Measurements from ENCODE around the gene DUT.

The DUT gene

GRCh38 chr15:48383031-48383430, 51.8 kb downstream of the DUT start:
- WGBS, 2 experiments = 93 to 96% methylated on average over 2 of the region's 2 CpGs
- no peak overlapping the region for H3K4me3 ChIP-seq (ENCODE audit: insufficient read depth, low read depth, low read length)
- H3K27me3 ChIP-seq (ENCODE audit: control insufficient read depth, insufficient read depth, low read length, poor library complexity, severe bottlenecking) = no peaks in the 10 kb centered on the region
- no peak overlapping the region for H3K27ac ChIP-seq (ENCODE audit: insufficient read depth, low read depth, low read length, poor library complexity, severe bottlenecking)
- no peaks in the 10 kb centered on the region for H3K4me1 ChIP-seq (ENCODE audit: control insufficient read depth, insufficient read depth, low read length)
- H3K9me3 ChIP-seq (ENCODE audit: control insufficient read depth, low read length) = no peaks in the 10 kb centered on the region
- no peaks in the 10 kb centered on the region for H3K36me3 ChIP-seq (ENCODE audit: control insufficient read depth, insufficient read depth, low read length)

GRCh38 chr15:48384616-48385015, 53.4 kb downstream of the DUT start:
- Histone ChIP-seq H3K9me3 (ENCODE audit: control insufficient read depth, low read length) (no peaks in the 10 kb centered on the region), H3K36me3 (ENCODE audit: control insufficient read depth, insufficient read depth, low read length) (no peaks in the 10 kb centered on the region), H3K27ac (ENCODE audit: insufficient read depth, low read depth, low read length, poor library complexity, severe bottlenecking) (no peak overlapping the region), H3K27me3 (ENCODE audit: control insufficient read depth, insufficient read depth, low read length, poor library complexity, severe bottlenecking) (no peaks in the 10 kb centered on the region), H3K4me3 (ENCODE audit: insufficient read depth, low read depth, low read length) (no peak overlapping the region), H3K4me1 (ENCODE audit: control insufficient read depth, insufficient read depth, low read length) (no peaks in the 10 kb centered on the region)
- 94% methylated on average over 3 of the region's 3 CpGs for WGBS, 2 experiments

- H3K9me3 ChIP-seq (ENCODE audit: control insufficient read depth, low read length) = no peaks in the 10 kb centered on the region
- H3K4me3 ChIP-seq (ENCODE audit: insufficient read depth, low read depth, low read length) = no peak overlapping the region
- no peak overlapping the region for H3K27ac ChIP-seq (ENCODE audit: insufficient read depth, low read depth, low read length, poor library complexity, severe bottlenecking)
- H3K4me1 ChIP-seq (ENCODE audit: control insufficient read depth, insufficient read depth, low read length) = no peaks in the 10 kb centered on the region
- H3K27me3 ChIP-seq (ENCODE audit: control insufficient read depth, insufficient read depth, low read length, poor library complexity, severe bottlenecking) = no peaks in the 10 kb centered on the region
- WGBS, 2 experiments = 87 to 98% methylated on average over 2 to 4 of the region's 4 CpGs
- H3K36me3 ChIP-seq (ENCODE audit: control insufficient read depth, insufficient read depth, low read length) = no peaks in the 10 kb centered on the region
Measured at GRCh38 chr15:48385031-48385830, 54.0 kb downstream of the DUT start.

- Histone ChIP-seq H3K36me3 (ENCODE audit: control insufficient read depth, insufficient read depth, low read length) (no peaks in the 10 kb centered on the region), H3K9me3 (ENCODE audit: control insufficient read depth, low read length) (no peaks in the 10 kb centered on the region), H3K4me1 (ENCODE audit: control insufficient read depth, insufficient read depth, low read length) (no peaks in the 10 kb centered on the region), H3K27ac (ENCODE audit: insufficient read depth, low read depth, low read length, poor library complexity, severe bottlenecking) (no peak overlapping the region), H3K27me3 (ENCODE audit: control insufficient read depth, insufficient read depth, low read length, poor library complexity, severe bottlenecking) (no peaks in the 10 kb centered on the region), H3K4me3 (ENCODE audit: insufficient read depth, low read depth, low read length) (no peak overlapping the region)
- WGBS, 2 experiments = 92 to 95% methylated on average over 4 of the region's 4 CpGs
Measured at GRCh38 chr15:48388016-48388851, 57.0 kb downstream of the DUT start.

- Histone ChIP-seq H3K27ac (ENCODE audit: insufficient read depth, low read depth, low read length, poor library complexity, severe bottlenecking) (no peak overlapping the region), H3K4me1 (ENCODE audit: control insufficient read depth, insufficient read depth, low read length) (no peaks in the 10 kb centered on the region), H3K9me3 (ENCODE audit: control insufficient read depth, low read length) (no peaks in the 10 kb centered on the region), H3K27me3 (ENCODE audit: control insufficient read depth, insufficient read depth, low read length, poor library complexity, severe bottlenecking) (no peaks in the 10 kb centered on the region), H3K4me3 (ENCODE audit: insufficient read depth, low read depth, low read length) (no peak overlapping the region), H3K36me3 (ENCODE audit: control insufficient read depth, insufficient read depth, low read length) (no peaks in the 10 kb centered on the region)
- WGBS, 2 experiments = 89 to 100% methylated on average over 1 of the region's 1 CpG
Measured at GRCh38 chr15:48388910-48389309, 57.7 kb downstream of the DUT start.

- Histone ChIP-seq H3K4me3 (ENCODE audit: insufficient read depth, low read depth, low read length) (no peak overlapping the region), H3K9me3 (ENCODE audit: control insufficient read depth, low read length) (no peaks in the 10 kb centered on the region), H3K27ac (ENCODE audit: insufficient read depth, low read depth, low read length, poor library complexity, severe bottlenecking) (no peak overlapping the region), H3K4me1 (ENCODE audit: control insufficient read depth, insufficient read depth, low read length) (no peaks in the 10 kb centered on the region), H3K27me3 (ENCODE audit: control insufficient read depth, insufficient read depth, low read length, poor library complexity, severe bottlenecking) (no peaks in the 10 kb centered on the region), H3K36me3 (ENCODE audit: control insufficient read depth, insufficient read depth, low read length) (no peaks in the 10 kb centered on the region)
- 85 to 89% methylated on average over 3 of the region's 3 CpGs for WGBS, 2 experiments
Measured at GRCh38 chr15:48389691-48390143, 58.5 kb downstream of the DUT start.

- peaks cover 13% of the 10 kb centered on the region for H3K4me1 ChIP-seq (ENCODE audit: control insufficient read depth, insufficient read depth, low read length)
- H3K27ac ChIP-seq (ENCODE audit: insufficient read depth, low read depth, low read length, poor library complexity, severe bottlenecking) = no peak overlapping the region
- 98 to 100% methylated on average over 2 of the region's 2 CpGs for WGBS, 2 experiments
- H3K36me3 ChIP-seq (ENCODE audit: control insufficient read depth, insufficient read depth, low read length) = no peaks in the 10 kb centered on the region
- no peaks in the 10 kb centered on the region for H3K9me3 ChIP-seq (ENCODE audit: control insufficient read depth, low read length)
- H3K4me3 ChIP-seq (ENCODE audit: insufficient read depth, low read depth, low read length) = no peak overlapping the region
- no peaks in the 10 kb centered on the region for H3K27me3 ChIP-seq (ENCODE audit: control insufficient read depth, insufficient read depth, low read length, poor library complexity, severe bottlenecking)
Measured at GRCh38 chr15:48391950-48392349, 60.7 kb downstream of the DUT start.

- Histone ChIP-seq H3K4me1 (ENCODE audit: control insufficient read depth, insufficient read depth, low read length) (peaks cover 13% of the 10 kb centered on the region), H3K9me3 (ENCODE audit: control insufficient read depth, low read length) (no peaks in the 10 kb centered on the region), H3K27ac (ENCODE audit: insufficient read depth, low read depth, low read length, poor library complexity, severe bottlenecking) (no peak overlapping the region), H3K4me3 (ENCODE audit: insufficient read depth, low read depth, low read length) (no peak overlapping the region), H3K36me3 (ENCODE audit: control insufficient read depth, insufficient read depth, low read length) (no peaks in the 10 kb centered on the region), H3K27me3 (ENCODE audit: control insufficient read depth, insufficient read depth, low read length, poor library complexity, severe bottlenecking) (no peaks in the 10 kb centered on the region)
- 70 to 73% methylated on average over 4 of the region's 4 CpGs for WGBS, 2 experiments
Measured at GRCh38 chr15:48392356-48392755, 61.1 kb downstream of the DUT start.
